Measurements from ENCODE around the gene UTRN.

DNA sequence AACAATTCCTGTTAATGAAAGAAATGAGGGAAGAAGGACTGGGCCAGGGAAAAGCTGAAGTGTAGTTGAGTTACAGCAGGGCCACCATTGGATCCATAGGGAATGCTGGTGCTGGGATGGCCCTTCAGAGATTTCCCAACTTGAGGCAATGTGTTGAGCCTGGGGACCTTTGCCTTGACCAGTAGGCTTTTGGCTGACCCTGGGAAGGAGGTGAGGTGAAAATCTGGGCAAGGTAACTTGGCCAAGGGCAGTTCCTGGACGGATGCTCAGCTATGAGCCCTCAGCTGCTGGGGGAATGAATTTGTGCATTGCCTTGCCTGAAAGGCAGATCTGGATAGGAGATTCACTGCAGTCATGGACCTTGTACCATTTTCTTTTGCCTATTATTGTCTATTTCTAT lies 20.4 kb downstream of the UTRN start:
- TF ChIP-seq GATA2 (IDR thresholded peaks at IDR 0.05; ENCODE audit: low read depth, low read length) (no peak), GATA3 (IDR thresholded peaks at IDR 0.05; ENCODE audit: low read depth, low read length) (no peak)

Data from SH-SY5Y (cell line).